ENCODE measurements around the gene PLAU. TPM values are rescaled to one million over a fixed set of nuclear protein-coding genes. Genes with fewer than 3 reads are reported as not detected.

The PLAU gene
- total and polyA plus RNA-seq, 9 of the 15 experiments (the other 6 are each of a cell fraction or from before 2014, with no cell fraction given) = 2.1 to 16.9 (median 3.3) TPM

GRCh38 chr10:73908853-73909539 is 1.9 kb upstream of the PLAU start (continued):
- peak; percentile 64; the same call in 1 of the 2 replicates for TF ChIP-seq GABPB1 (CRISPR knock-in tag; IDR thresholded peaks at IDR 0.05)
- no peak for TF ChIP-seq HOXB6 (CRISPR knock-in tag; IDR thresholded peaks at IDR 0.05; ENCODE audit: borderline replicate concordance)
- no peak for TF ChIP-seq ZNF146 (CRISPR knock-in tag; IDR thresholded peaks at IDR 0.05; ENCODE audit: unreplicated experiment)
- no peak for TF ChIP-seq MTA2 (IDR thresholded peaks at IDR 0.05; ENCODE audit: low read depth)
- TF ChIP-seq HDAC8 (tag; IDR thresholded peaks at IDR 0.05) = no peak
- no peak for TF ChIP-seq FOXA3 (CRISPR knock-in tag; conservative IDR thresholded peaks at IDR 0.05 in 1 of 2, IDR thresholded peaks at IDR 0.05 in 1 of 2)
- no peak for TF ChIP-seq SIN3B (IDR thresholded peaks at IDR 0.05; ENCODE audit: low read depth)
- peak; percentile 23; the same call in 1 of the 2 replicates for TF ChIP-seq NFE2 (IDR thresholded peaks at IDR 0.05; ENCODE audit: low read depth)
- peak in 1 of 3 experiments; percentile 66; a peak in 1 of 6 replicates for TF ChIP-seq ZBTB11 (CRISPR knock-in tag; IDR thresholded peaks at IDR 0.05)
- peak; percentile 81; the same call in 1 of the 2 replicates for TF ChIP-seq ETV5 (CRISPR knock-in tag; IDR thresholded peaks at IDR 0.05; ENCODE audit: low read depth)
- peak; percentile 72 for TF ChIP-seq TEAD4 (IDR thresholded peaks at IDR 0.05; ENCODE audit: low read length)
- TF ChIP-seq TEAD4 (CRISPR knock-in tag; IDR thresholded peaks at IDR 0.05; ENCODE audit: borderline replicate concordance) = no peak
- no peak for TF ChIP-seq ZNF12 (CRISPR knock-in tag; IDR thresholded peaks at IDR 0.05)

Data from K562 (cell line).